Neutrophil (primary cell): ENCODE data around the gene CFAP52.

Experiments used
- H3K27ac ChIP-seq: fragments of 200-600 bp; sonication (generic); 2 replicates; pipeline ENCODE4 v1.5.1; 2016; ENCODE audit warnings: mild to moderate bottlenecking, moderate library complexity
- H3K27me3 ChIP-seq: fragments of 200-600 bp; sonication (generic); 2 replicates; pipeline ENCODE4 v1.6.0; 2016; ENCODE audit warnings: mild to moderate bottlenecking
- H3K36me3 ChIP-seq: fragments of 200-600 bp; sonication (generic); 2 replicates; pipeline ENCODE4 v1.5.1; 2017
- H3K4me1 ChIP-seq, 2 experiments: fragments of 200-600 bp in 1 of 2; sonication (generic) in 1 of 2; 1 replicate in 1 of 2; 2 replicates in 1 of 2; pipeline versions ENCODE4 v1.5.1 to v1.6.1; 2013 to 2016; ENCODE audit warnings: low read depth in 1 of 2, low read length in 1 of 2, mild to moderate bottlenecking in 1 of 2, moderate library complexity in 1 of 2; ENCODE audit not compliant: control insufficient read depth in 1 of 2, insufficient read depth in 1 of 2
- H3K4me3 ChIP-seq, 2 experiments: fragments of 200-600 bp in 1 of 2; sonication (generic) in 1 of 2; 1 replicate in 1 of 2; 2 replicates in 1 of 2; pipeline ENCODE4 v1.5.1; 2013 to 2016; ENCODE audit warnings: low read depth in 1 of 2, low read length in 1 of 2, mild to moderate bottlenecking in 1 of 2, moderate library complexity in 1 of 2
- H3K9me3 ChIP-seq: fragments of 200-600 bp; sonication (generic); 2 replicates; pipeline ENCODE4 v1.5.1; 2016
- CTCF ChIP-seq: fragments of 200-600 bp; sonication (generic); IDR thresholded peaks from 2 replicates; pipeline ENCODE4 v1.5.1; 2016; ENCODE audit warnings: antibody characterized with exemption

Gene CFAP52

DNA sequence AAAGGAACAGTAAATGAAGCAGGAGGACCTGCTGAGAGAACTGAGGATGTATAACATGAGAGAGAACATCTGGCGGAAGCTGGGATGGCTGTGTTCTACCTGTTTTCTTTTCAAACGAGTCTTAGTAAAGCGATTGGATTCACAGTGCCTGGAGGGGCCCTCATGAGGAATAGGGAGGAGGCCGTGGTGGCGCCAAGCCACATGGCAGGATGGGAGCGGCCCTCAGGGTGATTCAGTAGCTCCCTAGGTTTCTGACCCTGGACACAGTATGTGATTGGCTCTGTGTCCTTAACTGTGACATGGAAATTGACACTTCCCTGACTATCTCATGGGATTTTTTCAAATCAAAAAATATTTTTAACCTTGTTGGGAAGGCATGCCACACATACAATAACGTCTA is 101.0 kb downstream of the CFAP52 start:
- Histone ChIP-seq H3K27ac (no peak overlapping the region), H3K4me3 (no peak overlapping the region), H3K4me1 (no peaks in the 10 kb centered on the region), H3K36me3 (no peaks in the 10 kb centered on the region), H3K9me3 (peaks cover 5% of the 10 kb centered on the region), H3K27me3 (no peaks in the 10 kb centered on the region)
- no peak for TF ChIP-seq CTCF

- Histone ChIP-seq H3K36me3 (no peaks in the 10 kb centered on the region), H3K27ac (no peak overlapping the region), H3K4me3 (no peak overlapping the region), H3K4me1 (no peaks in the 10 kb centered on the region), H3K9me3 (peaks cover 5% of the 10 kb centered on the region), H3K27me3 (no peaks in the 10 kb centered on the region)
- TF ChIP-seq CTCF: no peak
These were observed 101.5 kb downstream of the CFAP52 start for GRCh38 chr17:9677896-9678295.

- Histone ChIP-seq H3K9me3 (peaks cover 3% of the 10 kb centered on the region), H3K4me3 (no peak overlapping the region), H3K27ac (no peak overlapping the region), H3K27me3 (no peaks in the 10 kb centered on the region), H3K36me3 (no peaks in the 10 kb centered on the region), H3K4me1 (no peaks in the 10 kb centered on the region)
- TF ChIP-seq CTCF: no peak
These were observed 108.6 kb downstream of the CFAP52 start for GRCh38 chr17:9684955-9685621.
